Upper lobe of left lung (tissue), 6 donors: ENCODE data around the gene ADAMTSL3. TPM values are rescaled to one million over a fixed set of nuclear protein-coding genes. Genes with fewer than 3 reads are reported as not detected.

Experiments used
- ATAC-seq, 2 donors: fragments of 200-7000 bp; cut with Tn5 transposase; one replicate each; pipeline ENCODE4 v1.9.1; 2022; ENCODE audit warnings: mild to moderate bottlenecking in 2 of 2, moderate library complexity in 2 of 2; ENCODE audit not compliant: low FRiP score in 2 of 2
- DNase-seq, 2 donors: peaks; one replicate each; pipeline ENCODE4 v3.0.0-alpha.2; 2019 to 2020
- H3K27ac ChIP-seq, 4 donors: fragments of 200-600 bp; sonication (generic); one replicate each; pipeline ENCODE4 v1.5.1; 2016 to 2019
- H3K27me3 ChIP-seq, 4 donors: fragments of 200-600 bp; sonication (generic); one replicate each; pipeline ENCODE4 v1.5.1; 2017 to 2019
- H3K36me3 ChIP-seq, 4 donors: fragments of 200-600 bp; sonication (generic); one replicate each; pipeline ENCODE4 v1.5.1; 2016 to 2019
- H3K4me1 ChIP-seq, 4 donors: fragments of 200-600 bp; sonication (generic); one replicate each; pipeline ENCODE4 v1.5.1; 2018 to 2019
- H3K4me3 ChIP-seq, 4 donors: fragments of 200-600 bp; sonication (generic); one replicate each; pipeline ENCODE4 v1.5.1; 2017 to 2019; ENCODE audit warnings: mild to moderate bottlenecking in 2 of 4, moderate library complexity in 1 of 4
- H3K9me3 ChIP-seq, 4 donors: fragments of 200-600 bp; sonication (generic); one replicate each; pipeline ENCODE4 v1.5.1; 2018 to 2019
- EP300 ChIP-seq, 4 donors: sonication (generic); formaldehyde crosslinking; IDR thresholded peaks; one replicate each; pipeline ENCODE4 v1.5.1; 2017; ENCODE audit warnings: antibody characterized with exemption in 4 of 4, control low read depth in 2 of 4
- POLR2A ChIP-seq, 4 donors: fragments of 450-650 bp; IDR thresholded peaks; one replicate each; pipeline ENCODE4 v1.5.1; 2016 to 2017; ENCODE audit warnings: antibody characterized with exemption in 4 of 4, mild to moderate bottlenecking in 2 of 4
- POLR2AphosphoS5 ChIP-seq, 2 donors: sonication (generic); formaldehyde crosslinking; IDR thresholded peaks; one replicate each; pipeline ENCODE4 v1.5.1; 2017; ENCODE audit warnings: antibody characterized with exemption in 2 of 2
- WGBS, 2 donors: methylation state at CpG; one replicate each; pipeline ENCODE4 v1.1.5; 2017 to 2018; 5-methylcytosine and 5-hydroxymethylcytosine counted together
- total RNA-seq, 6 donors: library from RNA; depleted of rRNA in 4 of 6; stranded (reverse); fragments of >200 nt in 4 of 6; gene quantifications; one replicate each; pipeline versions ENCODE4 v1.1.0 to v1.2.1, GENCODE V29; 2016 to 2021
- TF ChIP-seq, protein P1 (sequence below), 6 experiments: fragments of 450-650 bp in 4 of 6; fragments of 200-600 bp in 2 of 6; sonication (generic) in 2 of 6; IDR thresholded peaks; one replicate each; pipeline ENCODE4 v1.5.1; 2016 to 2019; ENCODE audit warnings: antibody characterized with exemption in 6 of 6
- donor health status: DM: no; HTN: no; CAD: no; lungs with moderate emphysema.
- donor health status: DM: no; HTN: yes; CAD: no; lungs with severe emphysema.

The ADAMTSL3 gene
- total RNA-seq, 6 donors from 2014 or later = 8.8 to 22.2 (median 11.7) TPM

DNA sequence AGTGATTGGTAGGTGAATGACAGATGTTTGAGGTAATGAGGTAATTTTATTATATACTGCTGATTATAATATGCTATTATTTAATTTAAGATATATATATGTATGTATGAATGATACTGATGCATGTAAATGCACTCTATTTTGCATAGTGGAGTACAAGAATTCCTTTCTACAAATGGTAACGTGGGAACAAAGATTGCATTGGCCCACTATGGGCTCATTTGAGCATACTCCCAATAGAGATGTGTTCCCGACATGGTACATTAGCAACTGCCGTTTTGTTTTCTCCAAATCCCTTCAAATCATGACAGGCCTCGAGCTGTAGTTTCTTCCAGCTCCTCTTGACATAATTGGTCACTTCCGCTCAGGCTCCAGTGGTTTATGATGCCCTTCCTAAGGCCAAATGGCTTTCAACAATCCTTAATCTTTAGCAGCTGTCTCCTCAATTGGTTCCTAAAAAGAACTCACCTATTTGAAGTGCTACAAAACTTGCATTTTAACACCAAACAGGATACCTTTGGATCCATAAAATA is 266.1 kb downstream of the ADAMTSL3 start:
- TF ChIP-seq POLR2AphosphoS5 (IDR thresholded peaks at IDR 0.05) = no peak
- no peak for TF ChIP-seq POLR2A (IDR thresholded peaks at IDR 0.05)
- no peak for DNase-seq
- 81 to 83% methylated on average over 5 of the region's 5 CpGs for WGBS, 2 donors
- Histone ChIP-seq H3K9me3 (no peaks in the 10 kb centered on the region), H3K4me1 (no peaks in the 10 kb centered on the region), H3K4me3 (no peak overlapping the region), H3K36me3 (no peaks in the 10 kb centered on the region), H3K27me3 (no peaks in the 10 kb centered on the region), H3K27ac (no peak overlapping the region)
- ATAC-seq = no peak

- no peak overlapping the region for H3K27ac ChIP-seq
- WGBS, 2 donors = 95% methylated on average over 2 of the region's 2 CpGs
Measured at GRCh38 chr15:83922649-83923294, 268.8 kb downstream of the ADAMTSL3 start.

DNA sequence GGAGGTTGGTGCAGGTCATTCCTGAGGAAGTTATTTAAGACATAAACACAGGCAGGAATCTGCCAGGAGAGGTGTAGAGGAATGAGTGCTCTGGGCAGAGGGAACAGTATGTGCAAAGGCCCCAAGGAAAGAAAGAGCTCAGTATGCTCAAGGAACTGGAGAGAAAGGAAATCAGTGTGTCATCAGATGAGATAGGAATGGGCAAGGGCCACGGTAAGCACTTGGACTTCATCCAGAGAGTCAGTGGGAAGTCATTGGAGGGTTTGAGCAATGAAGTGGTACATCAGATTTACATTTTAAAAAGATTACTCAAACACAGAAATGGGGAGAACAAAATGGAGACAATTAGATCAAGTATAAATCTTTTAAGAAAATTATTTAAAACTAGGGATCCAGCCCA is 272.2 kb downstream of the ADAMTSL3 start:
- no peaks in the 10 kb centered on the region for H3K36me3 ChIP-seq
- no peak for DNase-seq
- H3K9me3 ChIP-seq = no peaks in the 10 kb centered on the region
- H3K4me1 ChIP-seq = peaks cover 0 to 8% (median 2%) of the 10 kb centered on the region in 4 donors
- TF ChIP-seq POLR2A (IDR thresholded peaks at IDR 0.05) = no peak
- no peak for TF ChIP-seq POLR2AphosphoS5 (IDR thresholded peaks at IDR 0.05)
- TF ChIP-seq, protein P1, sequence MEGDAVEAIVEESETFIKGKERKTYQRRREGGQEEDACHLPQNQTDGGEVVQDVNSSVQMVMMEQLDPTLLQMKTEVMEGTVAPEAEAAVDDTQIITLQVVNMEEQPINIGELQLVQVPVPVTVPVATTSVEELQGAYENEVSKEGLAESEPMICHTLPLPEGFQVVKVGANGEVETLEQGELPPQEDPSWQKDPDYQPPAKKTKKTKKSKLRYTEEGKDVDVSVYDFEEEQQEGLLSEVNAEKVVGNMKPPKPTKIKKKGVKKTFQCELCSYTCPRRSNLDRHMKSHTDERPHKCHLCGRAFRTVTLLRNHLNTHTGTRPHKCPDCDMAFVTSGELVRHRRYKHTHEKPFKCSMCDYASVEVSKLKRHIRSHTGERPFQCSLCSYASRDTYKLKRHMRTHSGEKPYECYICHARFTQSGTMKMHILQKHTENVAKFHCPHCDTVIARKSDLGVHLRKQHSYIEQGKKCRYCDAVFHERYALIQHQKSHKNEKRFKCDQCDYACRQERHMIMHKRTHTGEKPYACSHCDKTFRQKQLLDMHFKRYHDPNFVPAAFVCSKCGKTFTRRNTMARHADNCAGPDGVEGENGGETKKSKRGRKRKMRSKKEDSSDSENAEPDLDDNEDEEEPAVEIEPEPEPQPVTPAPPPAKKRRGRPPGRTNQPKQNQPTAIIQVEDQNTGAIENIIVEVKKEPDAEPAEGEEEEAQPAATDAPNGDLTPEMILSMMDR (IDR thresholded peaks at IDR 0.05) = no peak
- TF ChIP-seq EP300 (IDR thresholded peaks at IDR 0.05) = no peak
- 45 to 48% methylated on average over 1 of the region's 1 CpG for WGBS, 2 donors
- no peak overlapping the region for H3K4me3 ChIP-seq
- no peaks in the 10 kb centered on the region for H3K27me3 ChIP-seq
- no peak overlapping the region for H3K27ac ChIP-seq
- no peak for ATAC-seq

More at GRCh38 chr15:83922649-83923294, 268.8 kb downstream of the ADAMTSL3 start:
- Histone ChIP-seq H3K4me3 (no peak overlapping the region), H3K9me3 (no peaks in the 10 kb centered on the region), H3K27me3 (no peaks in the 10 kb centered on the region), H3K4me1 (no peaks in the 10 kb centered on the region), H3K36me3 (no peaks in the 10 kb centered on the region)
- no peak for DNase-seq
- TF ChIP-seq POLR2AphosphoS5 (IDR thresholded peaks at IDR 0.05) (no peak), POLR2A (IDR thresholded peaks at IDR 0.05) (no peak), EP300 (IDR thresholded peaks at IDR 0.05) (no peak)
- TF ChIP-seq, protein P1 (IDR thresholded peaks at IDR 0.05) = no peak
- no peak for ATAC-seq

DNA sequence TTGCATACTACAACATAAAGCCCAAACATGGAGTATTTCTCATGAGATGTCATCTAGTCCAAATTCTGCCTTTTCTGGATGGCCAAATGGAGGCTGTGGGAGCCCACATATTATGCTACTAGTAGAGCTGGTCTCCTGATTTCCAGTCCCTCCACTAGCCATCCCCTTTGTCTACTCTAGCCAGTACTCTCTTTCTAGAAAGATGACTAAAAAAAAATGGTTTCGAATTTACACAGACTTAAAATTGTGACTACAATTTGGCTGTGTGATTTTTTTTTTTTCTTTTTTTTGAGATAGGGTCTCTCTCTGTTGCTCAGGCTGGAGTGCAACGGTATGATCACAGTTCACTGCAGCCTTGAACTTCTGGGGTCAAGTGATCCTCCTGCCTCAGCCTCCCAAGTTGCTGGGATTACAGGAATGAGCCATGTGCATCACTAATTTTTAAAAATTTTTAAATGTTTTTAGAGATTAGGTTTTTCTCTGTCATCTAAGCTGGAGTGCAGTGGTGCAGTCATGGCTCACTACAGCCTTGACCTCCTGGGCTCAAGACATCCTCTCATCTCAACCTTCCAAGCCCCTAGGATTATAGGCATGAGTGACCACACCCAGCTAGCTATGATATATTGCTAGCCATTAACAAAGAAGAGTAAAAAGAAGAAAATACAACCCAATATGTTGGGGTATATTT is 273.9 kb downstream of the ADAMTSL3 start:
- Histone ChIP-seq H3K4me1 (peaks cover 0 to 12% (median 6%) of the 10 kb centered on the region in 4 donors), H3K4me3 (no peak overlapping the region), H3K36me3 (no peaks in the 10 kb centered on the region), H3K9me3 (no peaks in the 10 kb centered on the region), H3K27ac (no peak overlapping the region), H3K27me3 (no peaks in the 10 kb centered on the region)
- DNase-seq = no peak
- TF ChIP-seq POLR2AphosphoS5 (IDR thresholded peaks at IDR 0.05) = no peak
- no peak for TF ChIP-seq EP300 (IDR thresholded peaks at IDR 0.05)
- TF ChIP-seq, protein P1 (IDR thresholded peaks at IDR 0.05) = no peak
- no peak for TF ChIP-seq POLR2A (IDR thresholded peaks at IDR 0.05)
- WGBS, 2 donors = 80 to 95% methylated on average over 2 of the region's 2 CpGs
- no peak for ATAC-seq

DNA sequence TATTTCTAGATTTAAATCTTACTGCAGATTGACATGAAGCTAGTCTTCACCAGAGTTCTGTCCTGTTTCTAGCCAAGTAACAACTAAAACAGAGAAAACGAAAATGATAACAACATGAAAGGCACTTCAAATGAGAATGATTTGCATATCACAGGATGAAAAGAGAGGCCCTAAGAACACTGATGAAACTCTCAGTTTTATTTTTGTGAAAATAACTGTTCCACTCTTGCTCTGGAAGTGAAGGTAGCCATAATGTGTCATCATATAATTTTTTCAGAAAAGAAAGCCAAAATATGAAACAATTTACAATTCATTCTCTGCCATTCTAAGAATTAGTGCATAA is 274.4 kb downstream of the ADAMTSL3 start:
- H3K36me3 ChIP-seq = no peaks in the 10 kb centered on the region
- DNase-seq (no peak), ATAC-seq (no peak)
- no peaks in the 10 kb centered on the region for H3K27me3 ChIP-seq
- H3K9me3 ChIP-seq = no peaks in the 10 kb centered on the region
- peaks cover 0 to 12% (median 6%) of the 10 kb centered on the region in 4 donors for H3K4me1 ChIP-seq
- no peak overlapping the region for H3K4me3 ChIP-seq
- TF ChIP-seq POLR2A (IDR thresholded peaks at IDR 0.05) (no peak), POLR2AphosphoS5 (IDR thresholded peaks at IDR 0.05) (no peak)
- TF ChIP-seq, protein P1 (IDR thresholded peaks at IDR 0.05) = no peak
- 51 to 54% methylated on average over 1 of the region's 1 CpG for WGBS, 2 donors
- no peak overlapping the region for H3K27ac ChIP-seq
